HEK293T (cell line): ENCODE results near the gene BEX5.
"Not testable (repeated sequence)": the region's sequence is repeated elsewhere in the genome, so short reads cannot be mapped to it uniquely, and the experiment has no call there.

Source experiments
- BHLHE40 ChIP-seq: fragments of 450-650 bp; IDR thresholded peaks from 2 replicates; pipeline ENCODE4 v1.6.1; 2016; ENCODE audit warnings: mild to moderate bottlenecking, moderate library complexity, borderline replicate concordance
- ELF4 ChIP-seq: fragments of 450-650 bp; IDR thresholded peaks from 2 replicates; pipeline ENCODE4 v1.6.1; 2017; ENCODE audit warnings: antibody characterized with exemption
- FOXM1 ChIP-seq: fragments of 450-650 bp; IDR thresholded peaks from 2 replicates; pipeline ENCODE4 v1.6.1; 2017; ENCODE audit warnings: mild to moderate bottlenecking, borderline replicate concordance
- HDGF ChIP-seq: fragments of 450-650 bp; IDR thresholded peaks from 2 replicates; pipeline ENCODE4 v1.6.1; 2017; ENCODE audit warnings: antibody characterized with exemption, borderline replicate concordance
- LEF1 ChIP-seq: fragments of 450-650 bp; IDR thresholded peaks from 2 replicates; pipeline ENCODE4 v1.6.1; 2017; ENCODE audit warnings: mild to moderate bottlenecking, borderline replicate concordance
- NFRKB ChIP-seq: fragments of 450-650 bp; IDR thresholded peaks from 2 replicates; pipeline ENCODE4 v1.6.1; 2016; ENCODE audit warnings: mild to moderate bottlenecking, moderate library complexity
- SP1 ChIP-seq: fragments of 450-650 bp; IDR thresholded peaks from 2 replicates; pipeline ENCODE4 v1.6.1; 2017
- SUZ12 ChIP-seq: fragments of 450-650 bp; IDR thresholded peaks from 2 replicates; pipeline ENCODE4 v1.6.1; 2016; ENCODE audit warnings: mild to moderate bottlenecking
- TARDBP ChIP-seq: fragments of 450-650 bp; IDR thresholded peaks from 2 replicates; pipeline ENCODE4 v1.6.1; 2016
- TF ChIP-seq, protein P1 (sequence below): fragments of 450-650 bp; IDR thresholded peaks from 2 replicates; pipeline ENCODE4 v1.6.1; 2016

DNA sequence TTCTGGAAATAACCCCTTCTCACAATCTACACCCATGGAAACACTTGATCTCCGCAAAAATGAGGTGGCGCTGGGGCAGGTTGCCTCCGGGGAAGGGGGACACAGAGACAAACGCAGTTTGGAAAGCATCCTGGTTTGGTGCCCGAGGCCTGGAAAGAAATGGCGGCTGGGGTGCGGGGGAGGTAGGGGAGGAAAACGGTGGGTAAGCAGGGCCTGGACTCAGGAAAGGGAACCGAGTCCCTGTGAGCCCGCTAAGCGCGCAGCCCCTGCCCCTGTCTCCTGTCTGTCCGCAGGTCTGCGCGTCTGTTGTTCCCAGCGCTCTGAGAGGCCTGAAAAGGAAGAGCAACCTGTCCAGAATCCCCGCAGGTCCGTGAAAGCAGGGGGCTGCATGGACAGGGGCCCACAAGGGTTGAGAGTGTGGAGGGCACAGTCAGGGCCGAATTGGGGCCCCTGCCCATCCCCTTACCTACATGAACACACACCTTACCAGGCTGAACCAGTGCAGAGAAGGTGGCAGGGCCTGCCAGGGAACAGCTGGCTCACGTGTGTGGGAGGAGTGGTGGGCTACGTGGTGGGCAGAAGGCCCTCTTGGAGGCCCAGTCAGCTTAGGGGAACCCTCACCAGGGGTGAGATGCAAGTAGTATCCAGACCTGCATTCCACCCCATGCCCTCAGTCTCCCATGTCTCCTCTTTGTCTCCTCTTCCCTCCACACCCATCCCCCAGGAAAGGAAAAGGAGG lies 29.5 kb downstream of the BEX5 start:
- not testable (repeated sequence) for TF ChIP-seq NFRKB, BHLHE40, FOXM1, ELF4, TARDBP, HDGF, LEF1, SP1, SUZ12
- TF ChIP-seq, protein P1, sequence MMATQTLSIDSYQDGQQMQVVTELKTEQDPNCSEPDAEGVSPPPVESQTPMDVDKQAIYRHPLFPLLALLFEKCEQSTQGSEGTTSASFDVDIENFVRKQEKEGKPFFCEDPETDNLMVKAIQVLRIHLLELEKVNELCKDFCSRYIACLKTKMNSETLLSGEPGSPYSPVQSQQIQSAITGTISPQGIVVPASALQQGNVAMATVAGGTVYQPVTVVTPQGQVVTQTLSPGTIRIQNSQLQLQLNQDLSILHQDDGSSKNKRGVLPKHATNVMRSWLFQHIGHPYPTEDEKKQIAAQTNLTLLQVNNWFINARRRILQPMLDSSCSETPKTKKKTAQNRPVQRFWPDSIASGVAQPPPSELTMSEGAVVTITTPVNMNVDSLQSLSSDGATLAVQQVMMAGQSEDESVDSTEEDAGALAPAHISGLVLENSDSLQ, result not testable (repeated sequence)
